Keratinocyte (primary cell): ENCODE data around the gene SMAD9.

Source experiments
- CTCF ChIP-seq, 3 experiments: IDR thresholded peaks in 1 of 3; conservative IDR thresholded peaks in 1 of 3; optimal IDR thresholded peaks in 1 of 3; 2 replicates in 2 of 3; 3 replicates in 1 of 3; pipeline versions ENCODE3 to v1.5.1; 2011; ENCODE audit warnings: low read length in 3 of 3, mild to moderate bottlenecking in 3 of 3, moderate library complexity in 2 of 3, control low read depth in 1 of 3, inconsistent platforms in 1 of 3; ENCODE audit not compliant: insufficient read depth in 2 of 3; ENCODE audit errors: extremely low read depth in 1 of 3
- EZH2 ChIP-seq: IDR thresholded peaks from one replicate; pipeline ENCODE4 v1.6.1; 2012; ENCODE audit warnings: inconsistent platforms, mild to moderate bottlenecking, low read length, moderate library complexity

GRCh38 chr13:36839981-36840380 is 80.1 kb downstream of the SMAD9 start:
- TF ChIP-seq CTCF (optimal IDR thresholded peaks at IDR 0.05 in 1 of 3, IDR thresholded peaks at IDR 0.05 in 1 of 3, conservative IDR thresholded peaks at IDR 0.05 in 1 of 3; ENCODE audit: extremely low read depth in 1 of 3, insufficient read depth in 2 of 3, low read length in 3 of 3) = no peak
- TF ChIP-seq EZH2 = no peak
